Stimulated activated CD4-positive, alpha-beta T cell treated with anti-CD3 and anti-CD28 coated beads, Interleukin-2, amount 100 ng/mL, for 24 hours (primary cell): ENCODE data around the gene MEGF11.

Experiments used
- DNase-seq, 2 donors: peaks; one replicate each; pipeline ENCODE4 v3.0.0-alpha.2; 2020

The MEGF11 gene

DNA sequence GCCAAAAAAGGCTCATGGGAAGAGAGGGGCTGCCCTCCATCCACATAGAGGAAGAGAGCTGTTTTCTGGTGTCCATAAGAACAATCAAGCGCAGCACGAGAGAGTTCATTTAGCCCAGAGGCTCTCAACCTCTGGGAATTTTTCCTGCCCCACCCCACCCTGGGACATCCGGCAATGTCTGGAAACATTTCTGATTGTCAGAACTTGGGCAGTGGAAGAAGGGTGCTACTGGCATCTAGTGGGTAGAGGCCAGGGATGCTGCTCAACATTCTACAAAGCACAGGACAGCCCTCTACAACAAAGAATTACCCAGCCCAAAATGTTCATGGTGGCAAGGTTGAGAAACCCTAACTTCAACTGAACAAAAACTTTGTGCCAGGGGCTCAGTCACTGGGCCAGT is 291.4 kb downstream of the MEGF11 start:
- no peak for DNase-seq

DNA sequence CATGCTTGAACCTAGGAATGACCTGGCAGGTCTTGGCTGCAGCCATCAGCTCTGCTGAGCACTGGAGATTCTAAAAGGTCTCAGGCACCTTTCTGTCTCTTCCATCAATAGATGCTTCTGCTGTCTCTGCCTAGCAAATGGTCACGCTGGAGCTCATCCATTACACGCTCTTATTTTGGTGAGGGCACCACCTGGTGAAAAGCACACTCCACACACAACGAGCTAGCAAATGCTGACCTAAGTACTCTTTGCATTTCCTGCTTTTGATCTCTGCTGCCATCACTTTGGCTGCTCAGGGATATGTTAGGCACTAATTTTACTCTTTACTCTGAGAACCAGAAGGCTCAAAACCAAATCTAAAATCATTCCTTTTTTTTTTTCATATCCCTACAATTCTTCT is 293.0 kb downstream of the MEGF11 start:
- no peak for DNase-seq

DNA sequence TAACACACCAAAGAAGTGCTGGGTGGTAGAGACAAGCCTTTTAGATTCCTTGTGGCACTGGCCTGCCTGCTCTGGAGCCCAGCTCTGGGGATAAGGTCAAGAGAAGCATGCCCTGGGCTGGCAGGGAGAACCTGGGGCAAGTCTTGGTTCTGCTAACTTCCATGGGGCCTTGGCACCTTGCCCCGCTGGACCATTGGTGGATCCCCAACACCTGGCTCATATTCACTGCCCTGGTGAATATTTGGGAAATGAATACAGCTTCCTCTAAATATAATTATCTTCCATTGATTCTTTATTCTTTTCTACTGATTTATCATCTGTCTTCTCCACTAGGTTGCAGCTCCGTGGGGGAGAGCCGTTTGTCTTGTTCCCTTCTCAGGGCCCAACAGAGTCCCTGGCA is 294.7 kb downstream of the MEGF11 start:
- no peak for DNase-seq

DNA sequence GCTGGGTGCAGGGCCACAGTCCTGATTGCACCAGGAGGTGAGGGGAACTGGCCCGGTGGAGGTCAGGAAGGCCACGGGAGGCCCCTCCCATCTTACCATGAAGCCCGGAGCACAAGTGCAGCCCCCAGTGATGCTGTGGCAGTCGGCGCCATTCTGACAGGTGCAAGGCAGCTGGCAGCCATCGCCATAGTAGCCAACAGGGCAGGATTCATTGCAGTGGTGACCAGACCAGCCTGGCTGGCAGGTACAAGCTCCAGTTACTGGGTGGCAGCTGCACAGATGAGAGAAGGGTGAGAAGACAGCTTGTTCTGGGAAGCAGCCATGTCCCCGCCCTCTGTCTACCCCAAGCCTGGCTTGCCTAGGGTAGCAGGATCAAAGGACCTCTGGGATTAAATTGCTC is 296.1 kb downstream of the MEGF11 start:
- no peak for DNase-seq

DNA sequence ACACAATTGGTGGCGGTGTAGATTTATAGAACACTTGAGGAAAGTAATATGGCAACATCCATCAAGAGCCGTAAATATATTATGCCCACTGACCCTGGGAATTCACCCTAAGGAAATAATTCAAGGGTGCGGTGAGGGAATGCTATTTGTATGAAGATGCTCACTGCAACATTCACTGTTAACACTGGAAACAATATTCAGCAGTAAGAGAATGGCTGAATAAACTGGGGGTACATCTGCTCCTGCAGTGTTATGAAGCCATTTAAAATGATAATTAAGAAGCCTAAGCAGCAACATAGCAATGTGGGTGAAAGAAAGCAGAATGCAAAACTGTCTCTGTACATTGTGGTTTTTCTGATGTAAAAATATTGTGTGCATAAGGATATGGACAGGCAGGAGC is 296.7 kb downstream of the MEGF11 start:
- DNase-seq, result no peak

DNA sequence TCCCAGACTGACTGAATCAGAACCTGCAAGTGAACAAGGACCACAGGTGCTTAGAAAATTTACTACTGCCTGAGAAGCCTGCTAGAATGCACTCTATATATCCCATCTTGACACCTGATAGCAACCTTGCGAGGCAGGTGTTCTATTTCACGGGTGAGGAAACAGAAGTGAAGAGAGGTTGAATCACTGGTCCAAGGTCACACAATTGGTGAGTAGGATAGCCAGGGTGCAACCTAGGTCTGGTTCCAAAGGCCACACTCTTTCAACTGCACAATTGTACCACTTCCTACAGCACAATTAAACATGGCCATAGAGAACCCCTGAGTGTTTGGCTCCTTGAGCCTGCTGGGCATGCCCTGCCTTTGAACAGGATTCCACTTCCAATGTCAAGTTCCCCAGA is 297.2 kb downstream of the MEGF11 start:
- no peak for DNase-seq

DNA sequence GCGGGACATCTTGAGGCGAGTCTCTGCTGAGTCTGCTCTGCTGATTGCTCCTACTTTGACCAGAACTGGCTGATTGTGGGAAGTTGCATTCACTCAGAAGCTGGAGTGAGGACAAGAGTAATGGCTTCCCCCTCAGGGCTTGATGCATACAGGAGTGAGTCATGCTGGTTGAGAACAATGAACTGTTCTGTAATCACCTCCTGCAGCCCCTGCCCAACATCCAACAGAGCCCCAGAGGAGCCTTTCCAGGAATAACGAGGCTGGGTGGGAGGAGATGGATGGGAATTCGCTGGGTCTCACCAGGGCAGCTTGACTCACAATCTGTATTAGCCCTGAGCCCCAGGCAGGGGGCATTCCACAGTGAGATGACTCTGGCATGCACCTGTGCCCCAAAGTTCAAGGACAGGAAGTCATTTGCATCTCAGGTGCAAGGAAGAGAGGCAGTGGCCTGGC is 299.2 kb downstream of the MEGF11 start:
- DNase-seq, result no peak

DNA sequence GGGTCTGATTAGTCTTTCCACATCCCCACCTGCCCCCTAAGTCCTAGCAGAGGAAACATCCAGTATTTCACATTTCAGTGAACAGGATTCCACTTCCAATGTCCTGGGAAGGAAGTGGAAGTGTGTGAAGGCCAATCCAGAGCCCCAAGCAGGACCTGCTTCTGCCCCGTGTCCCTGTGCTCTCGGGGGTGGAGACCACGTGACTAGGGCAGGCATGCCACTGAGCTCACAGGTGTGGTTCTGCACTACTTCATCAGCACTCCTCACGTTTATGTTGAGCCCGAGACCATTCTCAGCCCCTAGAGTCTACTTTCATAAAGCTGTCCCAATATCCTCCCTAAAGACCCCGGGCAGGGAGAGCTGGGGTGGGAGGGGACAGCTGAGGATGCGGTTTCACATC is 299.9 kb downstream of the MEGF11 start:
- DNase-seq, result no peak

DNA sequence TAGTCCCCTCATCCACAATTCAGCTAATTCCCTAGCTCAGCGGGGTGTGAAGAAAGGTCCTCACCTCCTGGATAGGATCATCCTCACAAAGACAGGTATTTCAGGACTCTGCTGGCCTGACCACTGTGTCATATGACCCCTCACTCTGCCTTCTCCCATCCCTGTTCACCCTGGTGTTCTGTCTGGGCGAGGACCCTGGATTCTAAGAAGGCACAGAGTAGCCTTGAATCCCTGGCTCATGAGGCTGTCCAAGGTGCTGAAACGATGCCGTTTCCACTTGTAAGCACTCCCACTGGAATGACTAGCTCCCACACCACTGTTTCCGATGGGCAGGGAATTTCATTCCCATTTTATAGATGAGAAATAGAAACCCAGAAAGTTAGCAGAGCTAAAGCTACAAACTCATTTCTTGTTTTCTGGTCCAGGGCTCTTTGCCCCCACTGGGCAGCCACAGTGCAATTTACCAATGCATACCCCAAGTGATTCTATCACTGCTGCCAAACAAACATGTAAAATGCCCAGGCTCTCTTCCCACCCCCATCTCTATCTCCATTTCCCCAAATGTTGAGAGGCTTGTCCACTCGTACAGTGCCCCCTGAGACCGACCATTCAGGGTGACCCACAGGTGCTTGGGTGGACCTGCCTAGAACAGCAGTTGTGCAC is 301.0 kb downstream of the MEGF11 start:
- no peak for DNase-seq

DNA sequence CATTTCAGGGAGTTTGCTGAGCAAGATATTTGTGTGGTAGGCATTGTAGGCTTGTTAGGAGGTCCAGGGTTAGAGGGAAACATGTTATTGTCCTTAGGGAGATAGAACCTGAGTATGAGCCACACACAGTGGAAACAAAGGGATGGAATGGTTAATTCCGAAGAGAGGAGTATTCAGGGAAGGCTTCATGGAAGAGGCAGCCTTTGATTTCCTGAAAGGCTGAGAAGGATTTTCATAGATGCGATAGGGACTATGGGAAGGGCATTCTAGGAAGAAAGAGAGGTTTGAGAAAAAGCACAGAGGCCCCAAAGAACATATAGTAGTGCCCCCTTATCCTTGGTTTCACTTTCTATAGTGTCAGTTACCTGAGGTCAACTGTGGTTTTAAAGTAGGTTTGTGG is 302.5 kb downstream of the MEGF11 start:
- DNase-seq, result no peak

DNA sequence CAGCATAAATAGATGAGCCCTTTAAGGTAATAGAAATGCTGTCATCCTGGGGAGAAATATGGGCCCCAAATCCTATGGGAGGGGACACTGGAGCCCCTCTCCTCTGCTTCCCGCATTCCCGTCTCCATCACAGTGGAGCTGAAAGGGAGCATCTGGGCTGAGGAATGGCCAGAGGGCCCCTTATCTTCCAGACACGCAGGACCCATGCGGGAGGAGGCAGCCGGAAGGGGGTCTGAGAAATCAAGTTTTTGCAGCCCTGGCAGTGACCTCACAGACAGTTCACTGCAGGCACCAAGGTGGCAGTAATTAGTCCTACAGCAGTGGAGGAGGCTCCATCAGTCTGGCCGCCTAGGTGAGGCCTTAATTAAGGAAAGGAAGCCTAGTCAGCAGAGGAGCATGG is 304.1 kb downstream of the MEGF11 start:
- no peak for DNase-seq

DNA sequence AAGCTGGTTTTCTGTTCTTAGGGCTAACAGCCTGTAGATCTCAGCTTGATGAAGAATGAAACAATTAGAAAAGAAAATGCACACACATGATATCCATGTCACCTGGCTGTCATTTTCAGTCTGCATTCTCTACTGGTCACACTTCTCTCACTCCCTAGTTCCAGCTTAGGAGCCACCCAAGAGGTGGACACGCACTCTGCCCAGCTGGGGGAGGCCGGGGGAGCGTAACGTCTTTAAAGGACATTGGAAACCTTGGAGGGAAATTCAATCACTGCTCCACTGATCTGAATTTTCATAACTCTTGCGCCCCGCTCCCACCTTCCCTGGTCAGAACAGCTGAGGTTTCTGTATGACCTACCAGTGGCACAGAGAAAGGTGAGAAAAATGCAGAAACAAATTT is 304.5 kb downstream of the MEGF11 start:
- no peak for DNase-seq

DNA sequence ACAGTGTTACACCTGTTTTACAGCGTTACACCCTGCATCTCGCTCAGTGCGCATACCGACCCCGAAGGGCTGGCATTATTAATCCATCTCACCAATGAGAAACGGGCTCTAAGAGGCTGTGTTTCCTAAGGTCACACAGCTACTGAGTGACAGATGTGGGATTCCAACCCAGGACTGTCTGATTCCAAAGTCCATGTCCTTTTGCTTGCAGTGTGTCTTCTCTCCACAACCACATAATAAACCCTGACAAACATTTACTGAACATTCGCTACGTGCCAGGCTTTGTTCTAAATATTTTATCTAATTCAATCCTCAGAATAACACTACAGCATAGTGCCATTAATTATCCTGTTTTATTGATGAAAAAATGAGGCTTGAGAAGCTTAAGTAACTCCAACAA is 305.2 kb downstream of the MEGF11 start:
- no peak for DNase-seq

DNA sequence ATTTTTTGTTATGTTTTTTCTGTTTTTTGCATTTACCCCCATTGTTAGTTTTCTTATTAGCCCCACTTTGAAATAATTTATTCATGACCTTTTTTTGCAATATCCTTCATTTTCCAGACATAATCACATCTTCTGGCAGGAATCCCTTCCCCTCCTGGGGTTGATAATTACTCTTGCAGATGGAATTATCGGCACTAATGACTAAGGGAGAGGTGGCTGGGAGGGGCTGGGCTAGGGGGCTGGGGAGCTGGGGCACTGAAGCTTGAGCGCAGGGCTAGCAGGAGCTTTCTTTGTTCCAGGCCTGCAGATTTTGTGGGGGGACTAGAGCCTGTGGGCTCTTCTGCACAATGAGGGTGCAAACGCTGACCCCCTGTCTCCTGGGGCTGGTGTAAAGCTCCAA is 306.5 kb downstream of the MEGF11 start:
- no peak for DNase-seq

DNA sequence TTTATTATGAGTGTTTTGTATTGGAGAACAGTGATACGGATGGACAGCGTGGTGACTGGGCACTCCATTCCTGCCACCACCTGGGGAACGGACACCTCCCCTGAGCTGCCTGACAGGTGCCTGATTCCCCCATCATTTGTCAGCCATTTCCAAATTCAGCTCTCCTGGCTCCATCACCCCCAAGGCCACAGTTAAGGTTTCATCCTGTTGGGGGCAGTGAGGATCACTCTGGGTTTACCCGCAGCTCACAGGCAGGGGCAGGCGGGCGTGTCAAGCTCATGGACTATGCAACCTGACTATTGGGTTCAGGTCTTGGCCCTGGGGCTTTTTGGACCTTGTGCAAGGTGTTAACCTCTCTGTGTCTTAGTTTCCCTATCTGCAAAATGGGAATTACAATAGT is 307.9 kb downstream of the MEGF11 start:
- DNase-seq, result no peak

DNA sequence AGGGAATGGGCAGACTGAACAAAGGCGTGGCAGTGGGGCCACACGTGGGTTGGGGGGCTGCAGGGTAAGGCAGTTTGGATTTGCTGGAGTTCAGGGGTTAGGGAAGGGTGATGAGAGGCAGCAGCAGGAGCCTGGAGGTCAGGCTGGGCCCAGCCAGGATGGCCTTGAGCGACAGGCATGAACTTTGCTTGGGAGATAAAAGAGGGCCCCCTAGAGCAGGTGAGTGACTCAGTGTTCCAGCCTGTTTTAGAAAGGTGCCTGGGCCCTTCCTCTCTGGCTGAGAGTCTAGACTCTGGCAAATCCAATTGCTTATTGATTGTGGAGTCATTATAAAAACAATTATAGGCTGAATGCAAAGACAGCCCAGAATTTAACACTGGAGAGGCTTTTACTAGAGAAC is 309.1 kb downstream of the MEGF11 start:
- DNase-seq, result no peak

DNA sequence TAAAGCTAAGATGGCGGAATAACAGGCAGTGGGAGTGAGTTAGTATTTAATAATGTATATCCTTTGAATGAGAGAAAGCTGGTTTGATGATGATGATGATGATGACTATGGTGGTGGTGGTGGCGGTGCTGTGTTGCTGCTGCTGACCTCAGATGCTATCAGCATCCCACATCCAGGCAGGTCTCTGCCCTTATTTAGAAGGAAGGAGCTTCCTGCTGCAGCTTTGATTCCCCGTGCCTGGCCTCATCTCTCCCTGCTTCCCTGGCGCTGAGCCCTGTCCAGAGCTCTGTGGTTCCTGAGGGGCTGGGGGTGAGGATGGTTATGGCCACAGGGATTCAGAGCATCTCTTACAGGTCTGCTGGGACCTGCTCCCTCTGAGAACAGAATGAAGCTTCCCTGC is 311.1 kb downstream of the MEGF11 start:
- DNase-seq, result no peak

DNA sequence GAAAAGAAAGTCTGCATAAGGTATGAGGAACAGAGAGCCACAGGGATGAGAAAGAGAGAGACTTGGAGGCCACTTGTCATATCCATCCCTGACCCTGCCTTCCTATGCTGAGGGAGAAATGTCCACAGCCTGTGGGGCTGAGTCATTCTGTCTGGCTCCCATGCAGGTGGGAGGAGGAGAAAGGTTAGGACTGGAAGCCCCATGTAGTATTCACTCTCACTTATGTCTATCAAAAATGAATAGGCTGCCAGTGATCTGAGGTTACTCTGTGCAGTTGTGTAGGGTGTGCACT is 313.0 kb downstream of the MEGF11 start:
- no peak for DNase-seq

DNA sequence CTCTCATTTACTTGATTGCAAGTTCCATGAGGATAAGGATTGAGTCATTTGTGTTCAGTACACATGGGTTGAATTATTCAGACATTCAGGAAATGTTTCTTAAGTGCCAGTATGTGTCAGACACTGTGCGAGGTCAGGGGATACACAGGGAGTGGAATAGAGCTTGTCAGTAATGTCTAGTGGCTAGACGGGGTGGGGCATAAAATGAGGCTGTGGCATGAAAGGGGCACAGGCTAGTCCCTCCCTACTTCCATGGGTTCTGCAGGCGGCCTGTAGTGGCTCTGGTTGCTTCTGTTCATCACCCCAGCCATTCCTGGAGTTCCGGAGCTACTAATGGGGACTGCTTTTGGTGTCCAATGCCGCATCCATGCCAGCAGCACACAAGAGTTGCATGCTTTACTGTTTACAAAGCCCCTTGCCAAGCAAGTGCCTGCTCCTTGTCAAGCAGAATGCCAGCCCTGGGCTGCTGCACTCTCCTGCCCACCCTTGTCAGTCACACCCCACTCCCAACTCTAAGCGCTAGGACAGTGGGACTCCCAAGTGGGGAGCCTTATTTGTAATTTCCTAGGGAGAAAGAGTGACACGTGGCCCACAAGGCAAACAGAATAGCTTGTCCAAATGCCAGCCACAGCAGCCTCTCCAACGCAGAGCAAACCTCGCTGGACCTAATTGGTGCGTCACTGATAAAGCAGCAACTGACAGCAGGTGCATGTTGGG is 313.5 kb downstream of the MEGF11 start:
- no peak for DNase-seq

DNA sequence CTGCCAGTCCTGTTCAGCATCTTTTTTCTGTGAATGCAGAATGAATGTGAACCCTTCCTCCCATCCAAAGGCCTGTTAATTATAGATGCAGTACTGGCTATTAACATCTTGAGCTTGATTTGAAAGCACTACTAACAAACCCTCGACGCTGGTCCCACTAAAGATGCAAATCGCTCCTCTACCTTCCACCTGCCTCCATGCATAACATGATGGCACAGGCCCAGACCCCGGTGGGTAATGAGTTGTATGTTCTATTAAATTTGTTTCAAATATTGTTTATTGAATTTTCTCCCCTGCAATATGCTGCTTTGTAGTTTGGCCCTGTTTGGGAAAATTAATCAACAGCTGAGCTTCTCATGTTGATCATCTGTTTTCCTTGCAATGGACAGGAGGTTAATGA is 314.9 kb downstream of the MEGF11 start:
- no peak for DNase-seq

DNA sequence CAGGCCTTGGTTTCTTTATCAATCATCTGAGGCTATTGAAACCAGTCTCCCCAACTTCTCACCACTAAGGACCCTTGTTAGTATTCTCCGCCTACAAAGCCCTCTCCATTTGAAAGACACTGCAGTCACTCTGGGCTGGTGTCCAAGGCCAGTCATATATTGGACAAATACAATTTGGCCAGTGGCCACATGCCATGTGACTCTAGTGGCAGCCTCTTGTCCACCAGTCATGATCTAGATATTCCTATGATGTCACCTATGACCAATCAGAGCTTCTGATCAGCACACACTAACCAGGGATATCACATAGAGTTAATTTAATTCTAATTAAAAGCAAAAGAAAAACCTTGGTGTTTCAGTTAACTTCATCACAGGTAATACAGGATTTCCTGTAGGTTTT is 316.1 kb downstream of the MEGF11 start:
- DNase-seq, result no peak

DNA sequence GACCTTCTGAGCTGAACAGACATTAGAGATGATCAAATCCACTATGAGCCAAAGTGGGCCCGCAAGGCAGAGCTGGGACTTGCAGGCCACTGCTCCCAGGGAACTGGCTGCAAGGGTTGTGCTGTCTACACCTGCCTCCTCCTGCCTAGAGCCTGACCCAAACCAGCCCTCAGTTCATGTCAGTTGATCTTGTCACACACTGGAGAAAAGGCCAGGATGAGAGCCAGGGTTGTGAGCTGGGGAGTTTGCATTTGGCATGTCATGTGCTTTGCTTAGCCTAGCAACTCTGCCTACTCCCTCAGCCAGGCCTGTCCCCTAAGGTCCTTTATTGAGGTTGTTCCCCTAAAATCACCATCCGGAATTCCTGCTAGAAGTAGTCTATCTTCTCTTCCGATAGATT is 316.5 kb downstream of the MEGF11 start:
- no peak for DNase-seq

DNA sequence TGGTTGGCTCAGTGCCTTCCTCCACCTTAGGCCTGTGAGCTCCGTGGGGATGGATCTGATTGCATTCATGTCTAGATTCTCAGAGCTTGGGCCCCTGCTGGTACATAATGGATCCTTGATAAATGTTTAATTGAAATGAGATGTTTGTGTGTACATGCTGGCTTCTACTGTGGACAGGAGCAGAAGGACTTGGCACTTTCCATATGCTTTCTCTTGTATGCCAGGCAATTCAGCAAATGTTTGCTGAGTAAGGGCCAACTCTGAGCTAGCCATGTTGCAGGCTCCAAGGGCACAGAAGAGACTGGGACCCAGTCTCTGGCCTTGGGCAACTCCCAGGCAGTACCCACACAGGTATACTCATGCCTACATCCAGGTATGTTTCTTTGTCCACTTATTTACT is 317.3 kb downstream of the MEGF11 start:
- no peak for DNase-seq

DNA sequence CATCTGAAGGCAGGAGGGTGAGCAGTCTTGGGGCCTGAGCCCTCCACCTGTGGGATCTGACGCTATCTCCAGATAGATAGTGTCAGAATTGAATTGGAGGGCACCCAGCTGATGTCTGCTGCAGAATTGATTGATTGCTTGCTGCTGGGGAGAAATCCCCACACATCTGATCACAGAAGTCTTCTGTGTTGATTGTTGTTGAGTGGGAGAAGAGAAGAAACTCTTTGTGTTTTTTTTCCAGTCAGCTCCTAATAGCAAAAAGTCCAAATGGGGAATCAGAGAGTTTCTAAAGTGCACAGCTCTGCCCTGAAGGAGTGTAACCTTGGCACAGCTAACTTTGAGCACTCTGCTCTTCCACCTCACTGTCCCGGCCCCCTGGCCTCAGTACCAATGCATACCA is 318.2 kb downstream of the MEGF11 start:
- no peak for DNase-seq

DNA sequence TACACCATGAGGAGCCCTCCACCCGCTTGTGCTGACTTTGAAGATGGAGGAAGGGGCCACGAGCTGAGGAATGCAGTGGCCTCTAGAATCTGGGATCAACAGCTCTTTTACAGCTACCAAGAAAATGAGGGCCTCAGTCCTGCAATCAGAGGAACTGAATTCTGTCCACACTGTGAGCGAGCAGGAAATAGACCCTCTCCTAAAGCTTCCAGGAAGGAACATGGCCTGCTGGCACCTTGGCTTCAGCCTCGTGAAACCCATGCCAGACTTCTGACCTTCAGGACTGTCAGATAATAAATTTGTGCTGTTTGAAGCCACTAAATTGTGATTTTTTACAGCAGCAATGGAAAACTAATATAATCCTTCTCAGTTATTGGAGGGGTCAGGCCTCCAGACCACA is 322.3 kb downstream of the MEGF11 start:
- no peak for DNase-seq
